Epithelial cell of prostate (primary cell): ENCODE measurements around the gene IGF2BP1.
"Not testable (repeated sequence)": the region's sequence is repeated elsewhere in the genome, so short reads cannot be mapped to it uniquely, and the experiment has no call there.

ENCODE experiments used
- DNase-seq: peaks from one replicate; pipeline ENCODE4 v3.0.0-alpha.2; 2011; ENCODE audit warnings: low read depth, low spot score
- H3K27ac ChIP-seq: fragments of 450-650 bp; 2 replicates; pipeline ENCODE4 v1.5.1; 2017; ENCODE audit warnings: mild to moderate bottlenecking

IGF2BP1 gene

GRCh38 chr17:49085565-49086315 lies 88.6 kb downstream of the IGF2BP1 start:
- no peak overlapping the region for H3K27ac ChIP-seq

GRCh38 chr17:49086316-49086605 lies 89.1 kb downstream of the IGF2BP1 start:
- H3K27ac ChIP-seq, result no peak overlapping the region
- DNase-seq, result no peak

More at GRCh38 chr17:49085565-49086315, 88.6 kb downstream of the IGF2BP1 start:
- DNase-seq, result no peak

- H3K27ac ChIP-seq, result no peak overlapping the region
- DNase-seq, result no peak
These were observed 89.5 kb downstream of the IGF2BP1 start for GRCh38 chr17:49086649-49087048.

GRCh38 chr17:49089094-49089493 lies 91.9 kb downstream of the IGF2BP1 start:
- H3K27ac ChIP-seq, result no peak overlapping the region
- DNase-seq, result no peak

GRCh38 chr17:49090878-49091594 lies 93.9 kb downstream of the IGF2BP1 start:
- DNase-seq, result peak; percentile 65

GRCh38 chr17:49093131-49093530 lies 95.9 kb downstream of the IGF2BP1 start:
- no peak for DNase-seq
- H3K27ac ChIP-seq, result no peak overlapping the region

More at GRCh38 chr17:49090878-49091594, 93.9 kb downstream of the IGF2BP1 start:
- peak overlapping the region; percentile 13 for H3K27ac ChIP-seq

- DNase-seq, result no peak
- H3K27ac ChIP-seq, result peak overlapping the region; percentile 65
These were observed 103.4 kb downstream of the IGF2BP1 start for GRCh38 chr17:49100601-49101000.

- H3K27ac ChIP-seq, result peak overlapping the region; percentile 65
- peak; percentile 93 for DNase-seq
These were observed 103.9 kb downstream of the IGF2BP1 start for GRCh38 chr17:49101054-49101534.

- H3K27ac ChIP-seq, DNase-seq: not testable (repeated sequence)
These were observed 106.2 kb downstream of the IGF2BP1 start for GRCh38 chr17:49103360-49103759.

GRCh38 chr17:49104511-49105074 lies 107.4 kb downstream of the IGF2BP1 start:
- no peak overlapping the region for H3K27ac ChIP-seq
- no peak for DNase-seq
